ENCODE results near the gene NKAIN2.

Gene NKAIN2

DNA sequence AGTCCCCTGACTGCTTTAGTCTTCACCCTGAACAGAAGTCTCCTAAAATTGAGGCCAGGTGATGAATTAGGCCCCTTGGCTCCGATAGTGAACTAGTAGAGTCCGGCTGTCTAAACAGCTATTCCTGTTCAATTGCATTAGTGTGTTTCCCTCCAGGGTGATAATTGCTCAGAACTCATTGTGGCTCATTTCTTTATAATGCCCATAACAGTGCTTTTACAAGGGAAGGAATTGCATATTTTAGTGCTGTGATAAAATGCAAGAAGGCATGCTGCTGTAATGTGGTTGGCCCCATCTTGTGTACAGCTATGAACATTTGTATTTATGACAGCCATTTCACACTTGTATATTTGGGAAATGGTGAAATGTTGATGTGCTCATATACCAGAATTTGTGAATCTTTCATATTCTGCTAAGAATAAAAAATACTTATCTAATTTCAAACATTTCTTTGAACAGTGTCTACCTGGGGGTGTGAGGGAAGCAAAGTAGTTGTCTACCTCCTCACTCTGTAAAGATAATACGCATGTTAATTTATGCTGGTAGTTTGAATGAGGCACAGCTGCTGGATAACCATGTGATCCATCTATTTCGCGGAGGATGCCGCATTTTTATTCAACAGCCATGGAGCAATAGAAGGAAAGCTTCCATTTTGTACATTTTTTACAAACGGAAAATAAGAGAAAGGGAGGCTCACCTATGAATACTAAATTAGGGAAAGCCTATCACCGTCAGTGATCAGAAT is 451.4 kb downstream of the NKAIN2 start:
- H3K4me3 ChIP-seq (ENCODE audit: low read depth, low read length): no peak overlapping the region
- no peak for DNase-seq (ENCODE audit: low read depth, low spot score)
- TF ChIP-seq, protein P1, sequence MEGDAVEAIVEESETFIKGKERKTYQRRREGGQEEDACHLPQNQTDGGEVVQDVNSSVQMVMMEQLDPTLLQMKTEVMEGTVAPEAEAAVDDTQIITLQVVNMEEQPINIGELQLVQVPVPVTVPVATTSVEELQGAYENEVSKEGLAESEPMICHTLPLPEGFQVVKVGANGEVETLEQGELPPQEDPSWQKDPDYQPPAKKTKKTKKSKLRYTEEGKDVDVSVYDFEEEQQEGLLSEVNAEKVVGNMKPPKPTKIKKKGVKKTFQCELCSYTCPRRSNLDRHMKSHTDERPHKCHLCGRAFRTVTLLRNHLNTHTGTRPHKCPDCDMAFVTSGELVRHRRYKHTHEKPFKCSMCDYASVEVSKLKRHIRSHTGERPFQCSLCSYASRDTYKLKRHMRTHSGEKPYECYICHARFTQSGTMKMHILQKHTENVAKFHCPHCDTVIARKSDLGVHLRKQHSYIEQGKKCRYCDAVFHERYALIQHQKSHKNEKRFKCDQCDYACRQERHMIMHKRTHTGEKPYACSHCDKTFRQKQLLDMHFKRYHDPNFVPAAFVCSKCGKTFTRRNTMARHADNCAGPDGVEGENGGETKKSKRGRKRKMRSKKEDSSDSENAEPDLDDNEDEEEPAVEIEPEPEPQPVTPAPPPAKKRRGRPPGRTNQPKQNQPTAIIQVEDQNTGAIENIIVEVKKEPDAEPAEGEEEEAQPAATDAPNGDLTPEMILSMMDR (IDR thresholded peaks at IDR 0.05; ENCODE audit: insufficient read depth, low read length, missing control alignments): no peak
- ChIA-PET CTCF (no interaction called here), POLR2A (no interaction called here)

DNA sequence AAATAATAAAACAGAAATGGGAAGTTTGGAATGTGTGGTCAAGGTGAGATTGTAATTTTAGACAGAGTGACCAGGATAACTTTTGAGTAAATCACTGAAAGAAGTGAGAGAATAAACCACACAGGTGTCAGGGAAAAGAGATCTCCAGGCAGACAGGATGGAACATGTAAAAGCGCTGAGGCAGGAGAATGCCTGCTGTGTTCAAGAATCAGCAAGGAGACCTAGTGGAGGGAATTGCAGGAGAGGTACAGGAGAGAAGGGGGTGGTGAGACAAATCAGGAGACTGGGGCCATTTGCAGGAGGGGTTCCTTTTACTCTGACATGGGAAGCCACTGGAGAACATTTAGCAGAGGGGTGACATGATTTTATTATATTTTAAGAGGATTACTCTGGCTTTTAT is 456.7 kb downstream of the NKAIN2 start:
- CTCF ChIA-PET: no interaction called here
- no peak for DNase-seq (ENCODE audit: low read depth, low spot score)
- H3K4me3 ChIP-seq (ENCODE audit: low read depth, low read length): no peak overlapping the region
- TF ChIP-seq, protein P1 (IDR thresholded peaks at IDR 0.05; ENCODE audit: insufficient read depth, low read length, missing control alignments): no peak
- POLR2A ChIA-PET: no interaction called here

DNA sequence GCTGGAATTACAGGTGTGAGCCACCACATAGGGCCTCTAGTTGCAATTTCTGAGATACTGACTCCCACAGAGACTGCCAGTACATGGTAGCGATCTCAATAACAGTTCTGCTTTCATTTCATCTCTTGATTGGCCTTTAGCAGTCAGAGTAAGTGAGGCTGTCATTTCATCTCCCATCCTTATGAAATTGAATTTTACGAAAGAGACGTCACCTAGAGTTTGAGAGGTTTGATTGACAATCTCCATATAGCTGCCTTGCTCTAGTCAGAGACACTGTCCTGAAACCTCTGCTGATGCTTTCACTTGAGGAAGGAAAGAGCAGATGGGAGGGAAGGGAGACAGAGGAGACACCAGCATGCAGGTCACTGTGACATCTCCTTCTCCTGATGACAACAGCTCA is 466.1 kb downstream of the NKAIN2 start:
- no peak for DNase-seq (ENCODE audit: low read depth, low spot score)
- ChIA-PET POLR2A (no interaction called here), CTCF (no interaction called here)
- TF ChIP-seq, protein P1 (IDR thresholded peaks at IDR 0.05; ENCODE audit: insufficient read depth, low read length, missing control alignments): no peak
- no peak overlapping the region for H3K4me3 ChIP-seq (ENCODE audit: low read depth, low read length)

DNA sequence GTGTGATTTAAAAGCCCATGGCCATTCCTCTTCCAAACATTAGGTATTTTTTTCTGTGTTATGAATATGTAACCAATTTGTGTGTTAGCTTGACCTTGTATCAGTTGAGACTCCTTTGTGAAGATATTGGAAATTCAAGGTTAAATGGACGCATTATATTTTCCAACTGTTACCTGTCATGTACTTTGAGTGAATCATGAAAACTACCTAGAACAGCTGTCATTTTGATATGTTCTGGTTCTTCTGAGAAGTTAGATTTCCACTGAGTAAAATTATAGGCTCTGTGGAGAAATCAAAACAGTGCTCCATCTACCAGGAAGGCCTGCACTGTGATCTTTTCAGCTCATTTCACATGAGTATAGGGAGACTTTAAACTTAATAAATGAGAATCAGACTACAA is 470.0 kb downstream of the NKAIN2 start:
- ChIA-PET CTCF (no interaction called here), POLR2A (no interaction called here)
- TF ChIP-seq, protein P1 (IDR thresholded peaks at IDR 0.05; ENCODE audit: insufficient read depth, low read length, missing control alignments): no peak
- H3K4me3 ChIP-seq (ENCODE audit: low read depth, low read length): no peak overlapping the region
- no peak for DNase-seq (ENCODE audit: low read depth, low spot score)

DNA sequence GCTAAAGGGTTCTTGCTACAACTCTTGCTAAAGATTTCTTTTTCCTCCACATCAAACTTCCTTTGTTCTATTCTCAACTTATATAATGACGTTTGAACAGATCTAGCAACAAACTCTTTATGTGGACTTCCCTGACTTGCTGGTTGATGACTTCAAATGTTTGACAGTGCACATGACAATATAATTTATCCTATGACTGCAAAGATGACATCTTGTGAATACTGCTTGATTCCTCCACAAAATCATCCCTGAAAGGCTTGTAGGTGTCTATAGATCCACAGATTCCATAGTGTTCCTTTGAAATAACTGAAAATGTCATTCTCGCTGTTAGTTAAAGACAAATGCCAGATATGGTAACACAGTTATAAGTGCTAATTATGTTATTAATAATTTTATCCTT is 478.9 kb downstream of the NKAIN2 start:
- ChIA-PET POLR2A (no interaction called here), CTCF (no interaction called here)
- no peak overlapping the region for H3K4me3 ChIP-seq (ENCODE audit: low read depth, low read length)
- TF ChIP-seq, protein P1 (IDR thresholded peaks at IDR 0.05; ENCODE audit: insufficient read depth, low read length, missing control alignments): no peak
- no peak for DNase-seq (ENCODE audit: low read depth, low spot score)

DNA sequence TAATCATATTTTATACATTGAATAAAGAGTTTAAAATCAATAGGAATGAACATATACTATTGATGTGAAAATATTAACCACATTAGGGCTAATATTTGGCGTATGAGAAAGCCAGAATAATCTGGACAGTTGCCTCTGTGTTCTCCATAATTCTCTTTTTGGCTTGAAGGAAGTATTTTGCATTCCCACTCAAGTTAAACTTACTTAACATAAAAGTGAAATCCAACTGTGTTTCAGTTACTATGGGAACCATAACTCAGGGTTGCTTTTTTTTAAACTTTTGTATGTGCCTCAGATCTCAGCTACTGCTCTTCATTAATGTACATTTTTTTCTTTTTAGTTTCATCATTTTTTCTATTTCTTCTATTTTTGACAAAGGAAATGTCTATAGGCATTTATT is 479.8 kb downstream of the NKAIN2 start:
- TF ChIP-seq, protein P1 (IDR thresholded peaks at IDR 0.05; ENCODE audit: insufficient read depth, low read length, missing control alignments): no peak
- H3K4me3 ChIP-seq (ENCODE audit: low read depth, low read length): no peak overlapping the region
- ChIA-PET POLR2A (no interaction called here), CTCF (no interaction called here)
- no peak for DNase-seq (ENCODE audit: low read depth, low spot score)
